COLO668 (cell line): ENCODE data around the gene STRIP2.
"Not testable (repeated sequence)": the region's sequence is repeated elsewhere in the genome, so short reads cannot be mapped to it uniquely, and the experiment has no call there.

Source experiments
- DNase-seq: peaks from one replicate; lab custom pipeline; 2025; ENCODE audit not compliant: unreplicated experiment; lab: John Stamatoyannopoulos, UW

STRIP2 gene

GRCh38 chr7:129433847-129434674, at the start of gene STRIP2:
Gene STRIP2, plus strand, starts transcription at chr7:129434432. Its CDS starts 41 bp downstream, at chr7:129434473.
- peak; percentile 92 for DNase-seq

GRCh38 chr7:129385116-129385515, 49.1 kb upstream of the STRIP2 start:
- DNase-seq = no peak

DNA sequence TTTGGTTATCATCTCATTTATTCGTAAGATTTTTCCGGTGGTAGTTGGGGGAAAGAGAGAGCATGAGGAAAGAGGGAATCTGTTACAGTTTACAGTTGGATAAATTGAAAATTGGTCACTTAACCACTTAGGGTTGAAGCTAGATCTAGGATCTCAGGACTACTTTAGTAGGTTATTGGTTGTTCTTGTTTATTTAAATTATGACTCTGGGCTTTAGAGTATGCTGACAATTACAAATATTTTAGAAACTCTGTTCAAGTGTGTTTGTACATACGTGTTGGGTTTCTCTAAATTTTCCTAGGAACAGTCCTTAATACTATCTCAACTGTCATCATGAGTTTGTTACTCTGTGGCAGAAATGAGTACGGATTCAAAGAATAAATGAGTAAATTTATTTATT, 48.6 kb upstream of the STRIP2 start:
- no peak for DNase-seq

DNA sequence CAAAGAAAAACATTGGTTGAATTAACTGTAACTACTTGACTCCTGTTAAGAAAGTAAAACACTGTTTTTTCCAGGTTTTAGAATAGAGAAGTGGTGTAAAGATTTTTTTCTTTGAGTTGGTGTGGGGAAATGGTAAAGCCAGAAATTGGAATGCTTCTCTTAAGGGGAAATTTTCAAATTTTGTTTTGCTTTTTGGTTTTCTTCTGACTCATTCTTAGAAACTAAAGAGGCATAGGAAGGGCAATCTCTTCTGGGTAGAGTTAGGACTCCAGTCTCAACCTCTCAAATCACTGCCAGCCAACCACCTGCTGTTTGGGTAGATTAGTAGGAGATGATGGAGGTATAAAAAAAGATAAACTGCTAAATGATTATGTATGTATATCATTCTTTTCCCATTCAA, 47.7 kb upstream of the STRIP2 start:
- no peak for DNase-seq

- DNase-seq = no peak
Observed at GRCh38 chr7:129387537-129387936, 46.7 kb upstream of the STRIP2 start.

- DNase-seq = no peak
Observed at GRCh38 chr7:129388333-129389098, 45.7 kb upstream of the STRIP2 start.

DNA sequence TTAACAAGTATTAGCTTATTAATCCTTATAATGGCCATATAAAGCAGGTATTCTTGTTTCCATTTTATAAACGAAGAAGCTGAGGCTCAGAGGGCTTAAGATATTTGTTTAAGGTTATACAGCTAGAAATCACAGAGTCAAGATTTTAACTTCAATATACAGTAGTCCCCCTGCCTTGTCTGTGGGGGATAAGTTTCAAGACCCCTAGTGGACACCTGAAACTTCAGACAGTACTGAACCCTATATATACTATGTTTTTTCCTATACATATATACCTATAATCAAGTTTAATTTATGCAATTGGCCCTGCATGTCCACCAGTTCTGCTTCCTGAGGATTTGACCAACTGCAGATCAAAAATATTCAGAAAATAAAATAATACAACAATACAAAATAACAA, 44.4 kb upstream of the STRIP2 start:
- DNase-seq = no peak

GRCh38 chr7:129390314-129390713, 43.9 kb upstream of the STRIP2 start:
- DNase-seq = no peak

GRCh38 chr7:129391546-129392171, 42.6 kb upstream of the STRIP2 start:
- no peak for DNase-seq

GRCh38 chr7:129393255-129393654, 41.0 kb upstream of the STRIP2 start:
- no peak for DNase-seq

GRCh38 chr7:129394101-129394500, 40.1 kb upstream of the STRIP2 start:
- DNase-seq = no peak

DNA sequence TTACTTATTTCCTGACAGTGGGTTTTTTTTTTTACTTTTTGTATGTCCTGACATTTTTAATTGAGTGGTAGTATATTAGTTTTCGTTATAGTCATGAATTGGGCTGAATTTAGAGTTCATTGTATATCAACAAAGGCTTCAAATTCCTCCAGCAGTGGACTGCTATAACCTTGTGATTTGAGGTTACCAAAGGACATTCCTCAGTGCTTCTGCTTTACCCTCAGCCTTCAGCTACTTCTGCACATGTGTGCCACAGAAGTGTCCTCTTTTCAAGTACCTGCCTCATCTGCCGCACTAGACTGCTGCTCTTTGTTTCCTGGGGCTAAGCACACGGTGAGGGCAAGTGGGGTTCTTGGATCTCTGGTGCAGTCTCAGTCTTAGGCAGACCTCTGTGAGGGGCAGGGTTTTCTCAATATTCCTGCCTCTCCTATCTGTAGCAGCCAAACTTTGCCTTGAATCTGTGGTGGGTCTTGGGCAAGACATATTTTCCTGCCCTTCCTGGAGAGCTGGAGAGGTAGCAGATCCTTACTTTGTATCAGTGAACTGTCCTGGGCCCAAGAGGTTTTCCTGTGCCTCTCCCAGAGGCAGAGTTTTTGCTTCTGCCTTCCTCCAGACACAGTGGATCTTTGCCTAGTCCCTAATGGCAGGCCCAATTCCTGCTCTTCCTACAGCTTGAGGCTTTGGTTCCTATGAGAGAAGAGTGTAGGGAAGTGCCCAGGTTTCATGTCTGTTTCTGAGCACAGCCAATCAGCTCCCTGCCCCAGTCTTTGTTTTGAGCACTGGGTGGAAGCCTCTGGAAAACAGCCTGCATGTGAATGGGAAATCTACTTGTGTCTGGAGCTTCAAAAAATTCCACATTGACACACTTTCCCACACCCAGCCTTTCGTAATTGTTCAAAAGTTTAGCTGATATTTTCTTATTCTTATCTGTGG, 39.0 kb upstream of the STRIP2 start:
- DNase-seq = no peak

DNA sequence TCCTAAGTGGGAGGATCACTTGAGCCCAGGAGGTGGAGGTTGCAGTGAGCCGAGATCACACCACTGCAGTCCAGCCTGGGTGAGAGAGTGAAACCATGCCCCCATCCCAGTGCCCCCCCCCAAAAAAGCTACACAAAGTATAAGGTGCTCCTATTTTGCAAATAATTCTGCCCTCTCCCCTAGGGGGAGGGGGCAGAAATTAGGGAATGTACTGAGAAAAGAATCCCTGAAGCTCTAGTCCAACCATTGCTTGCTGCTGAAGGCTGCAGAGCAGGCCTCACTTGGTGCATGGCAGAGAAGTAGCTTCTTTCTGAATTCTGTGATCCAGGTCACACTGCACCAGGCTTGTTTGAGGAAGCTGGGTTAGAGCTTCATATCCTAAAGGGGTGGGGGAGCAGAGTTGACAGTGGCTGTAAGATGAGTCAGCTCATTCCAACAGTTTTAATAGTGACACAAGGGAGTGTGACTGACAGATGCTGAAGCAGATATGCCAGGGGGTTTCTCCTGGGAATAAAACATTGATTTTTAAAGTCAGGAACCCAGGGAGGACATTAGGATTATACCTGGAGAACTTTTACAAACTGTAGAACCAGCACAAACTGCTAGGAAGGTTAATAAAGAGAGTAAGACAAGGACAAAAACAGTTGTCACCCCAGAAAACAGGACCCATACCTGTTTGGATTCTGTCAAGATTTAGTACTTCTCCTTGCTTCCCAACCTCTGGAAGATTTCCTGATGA, 32.8 kb upstream of the STRIP2 start:
- no peak for DNase-seq

- no peak for DNase-seq
Observed at GRCh38 chr7:129401967-129402860, 32.0 kb upstream of the STRIP2 start.

- no peak for DNase-seq
Observed at GRCh38 chr7:129405527-129405926, 28.7 kb upstream of the STRIP2 start.

GRCh38 chr7:129410238-129410637, 24.0 kb upstream of the STRIP2 start:
- DNase-seq = not testable (repeated sequence)

- no peak for DNase-seq
Observed at GRCh38 chr7:129412501-129412900, 21.7 kb upstream of the STRIP2 start.

DNA sequence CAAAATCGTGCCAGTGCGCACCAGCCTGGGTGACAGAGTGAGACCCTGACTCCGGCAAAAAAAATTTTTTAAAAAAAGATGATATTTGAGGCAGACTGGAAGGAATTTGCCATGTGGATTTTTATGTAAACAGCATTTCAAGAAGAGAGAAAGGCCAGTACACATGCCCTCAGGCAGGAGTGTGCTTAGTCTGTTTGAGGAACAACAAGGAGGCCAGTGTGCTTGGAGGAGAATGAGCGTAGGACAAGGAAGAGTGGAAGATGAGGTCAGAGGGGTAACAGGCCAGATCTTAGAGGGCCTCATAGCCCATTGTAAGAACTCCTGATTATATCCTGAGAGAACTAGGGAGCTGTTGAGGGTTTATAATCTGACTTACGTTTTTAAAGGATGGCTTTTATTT, 17.2 kb upstream of the STRIP2 start:
- no peak for DNase-seq

DNA sequence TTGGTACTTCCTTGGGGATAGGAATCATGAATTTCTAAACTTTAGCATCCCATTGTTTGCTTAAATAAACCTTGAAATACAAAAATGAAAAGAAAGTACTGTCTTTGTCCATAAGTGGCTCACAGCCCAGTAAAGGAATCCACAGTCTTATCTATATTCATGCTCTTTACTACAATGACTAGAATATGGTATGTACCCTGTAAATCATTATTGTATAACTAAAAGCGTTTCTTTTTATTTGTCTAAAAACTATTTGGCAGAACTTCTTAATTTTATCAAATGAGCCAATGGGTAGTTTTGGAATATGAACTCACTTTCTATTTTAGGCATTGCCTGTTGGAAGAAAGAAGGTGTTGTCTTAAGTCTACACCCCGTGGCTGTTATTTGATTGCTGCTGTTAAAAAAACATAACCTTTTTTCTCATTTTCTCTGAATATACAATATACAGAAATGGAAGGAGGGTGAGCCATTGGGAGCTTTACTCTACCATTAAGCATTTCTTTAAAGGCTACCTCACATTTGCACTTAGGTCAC, 12.4 kb upstream of the STRIP2 start:
- no peak for DNase-seq
